Lower leg skin (tissue), 3 donors: ENCODE data around the gene ASIC1.

Experiments
- POLR2A ChIP-seq, 2 donors: fragments of 450-650 bp; IDR thresholded peaks; one replicate each; pipeline ENCODE4 v1.6.1; 2016 to 2017; ENCODE audit warnings: antibody characterized with exemption in 2 of 2, mild to moderate bottlenecking in 1 of 2, moderate library complexity in 1 of 2
- TF ChIP-seq, protein P1 (sequence below), 3 donors: fragments of 450-650 bp; IDR thresholded peaks; one replicate each; pipeline ENCODE4 v1.5.1; 2016; ENCODE audit warnings: antibody characterized with exemption in 3 of 3, mild to moderate bottlenecking in 3 of 3, moderate library complexity in 2 of 3

- TF ChIP-seq, protein P1, sequence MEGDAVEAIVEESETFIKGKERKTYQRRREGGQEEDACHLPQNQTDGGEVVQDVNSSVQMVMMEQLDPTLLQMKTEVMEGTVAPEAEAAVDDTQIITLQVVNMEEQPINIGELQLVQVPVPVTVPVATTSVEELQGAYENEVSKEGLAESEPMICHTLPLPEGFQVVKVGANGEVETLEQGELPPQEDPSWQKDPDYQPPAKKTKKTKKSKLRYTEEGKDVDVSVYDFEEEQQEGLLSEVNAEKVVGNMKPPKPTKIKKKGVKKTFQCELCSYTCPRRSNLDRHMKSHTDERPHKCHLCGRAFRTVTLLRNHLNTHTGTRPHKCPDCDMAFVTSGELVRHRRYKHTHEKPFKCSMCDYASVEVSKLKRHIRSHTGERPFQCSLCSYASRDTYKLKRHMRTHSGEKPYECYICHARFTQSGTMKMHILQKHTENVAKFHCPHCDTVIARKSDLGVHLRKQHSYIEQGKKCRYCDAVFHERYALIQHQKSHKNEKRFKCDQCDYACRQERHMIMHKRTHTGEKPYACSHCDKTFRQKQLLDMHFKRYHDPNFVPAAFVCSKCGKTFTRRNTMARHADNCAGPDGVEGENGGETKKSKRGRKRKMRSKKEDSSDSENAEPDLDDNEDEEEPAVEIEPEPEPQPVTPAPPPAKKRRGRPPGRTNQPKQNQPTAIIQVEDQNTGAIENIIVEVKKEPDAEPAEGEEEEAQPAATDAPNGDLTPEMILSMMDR (IDR thresholded peaks at IDR 0.05): no peak
- TF ChIP-seq POLR2A (IDR thresholded peaks at IDR 0.05): no peak
These were observed 32.3 kb downstream of the ASIC1 start for GRCh38 chr12:50089730-50090129.
